NCI-H345 (cell line): ENCODE data around the gene CSHL1.
"Not testable (repeated sequence)": the region's sequence is repeated elsewhere in the genome, so short reads cannot be mapped to it uniquely, and the experiment has no call there.

Experiments used
- DNase-seq: peaks from one replicate; lab custom pipeline; 2025; lab: John Stamatoyannopoulos, UW

Gene CSHL1

GRCh38 chr17:63918789-63919305 is 7.8 kb upstream of the CSHL1 start, which contains the start of gene GH1:
GH1 (minus strand) TSS chr17:63918839; CDS start chr17:63918776, 63 bp downstream.
- not testable (repeated sequence) for DNase-seq

DNA sequence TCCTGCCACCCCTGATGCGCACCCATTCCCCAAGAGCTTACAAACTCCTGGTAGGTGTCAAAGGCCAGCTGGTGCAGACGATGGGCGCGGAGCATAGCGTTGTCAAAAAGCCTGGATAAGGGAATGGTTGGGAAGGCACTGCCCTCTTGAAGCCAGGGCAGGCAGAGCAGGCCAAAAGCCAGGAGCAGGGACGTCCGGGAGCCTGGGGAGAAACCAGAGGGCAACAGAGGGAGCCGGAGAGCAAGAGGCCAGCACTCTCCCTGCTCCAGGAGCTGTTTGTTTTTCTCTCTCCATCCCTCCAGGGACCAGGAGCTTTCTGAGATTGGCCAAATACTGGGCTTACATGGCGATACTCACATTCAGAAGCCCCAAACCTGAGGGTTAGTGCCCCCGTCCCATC is 7.2 kb upstream of the CSHL1 start:
- DNase-seq: no peak

DNA sequence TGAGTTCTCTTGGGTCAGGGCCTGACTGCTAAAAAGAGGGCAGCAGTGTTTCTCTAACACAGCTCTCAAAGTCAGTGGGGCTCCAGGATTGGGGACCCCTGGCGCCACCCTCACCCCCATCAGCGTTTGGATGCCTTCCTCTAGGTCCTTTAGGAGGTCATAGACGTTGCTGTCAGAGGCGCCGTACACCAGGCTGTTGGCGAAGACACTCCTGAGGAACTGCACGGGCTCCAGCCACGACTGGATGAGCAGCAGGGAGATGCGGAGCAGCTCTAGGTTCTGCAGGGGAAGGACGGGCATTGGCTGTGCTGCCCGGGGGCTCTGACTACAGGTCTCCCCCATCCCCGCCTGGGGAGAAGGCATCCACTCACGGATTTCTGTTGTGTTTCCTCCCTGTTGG is 6.6 kb upstream of the CSHL1 start:
- no peak for DNase-seq

GRCh38 chr17:63917206-63917605 is 6.1 kb upstream of the CSHL1 start:
- not testable (repeated sequence) for DNase-seq

DNA sequence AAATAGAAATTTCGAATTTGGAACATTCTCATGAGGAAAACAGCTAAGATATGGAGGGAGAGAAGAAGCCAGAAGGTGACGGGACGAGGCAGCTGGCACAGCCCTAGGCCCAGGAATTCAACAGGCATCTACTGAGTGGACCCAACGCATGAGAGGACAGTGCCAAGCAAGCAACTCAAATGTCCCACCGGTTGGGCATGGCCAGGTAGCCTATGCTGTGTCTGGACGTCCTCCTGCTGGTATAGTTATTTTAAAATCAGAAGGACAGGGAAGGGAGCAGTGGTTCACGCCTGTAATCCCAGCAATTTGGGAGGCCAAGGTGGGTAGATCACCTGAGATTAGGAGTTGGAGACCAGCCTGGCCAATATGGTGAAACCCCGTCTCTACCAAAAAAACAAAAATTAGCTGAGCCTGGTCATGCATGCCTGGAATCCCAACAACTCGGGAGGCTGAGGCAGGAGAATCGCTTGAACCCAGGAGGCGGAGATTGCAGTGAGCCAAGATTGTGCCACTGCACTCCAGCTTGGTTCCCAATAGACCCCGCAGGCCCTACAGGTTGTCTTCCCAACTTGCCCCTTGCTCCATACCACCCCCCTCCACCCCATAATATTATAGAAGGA is 5.6 kb upstream of the CSHL1 start:
- DNase-seq: no peak

GRCh38 chr17:63915753-63916152 is 4.7 kb upstream of the CSHL1 start:
- DNase-seq: not testable (repeated sequence)

DNA sequence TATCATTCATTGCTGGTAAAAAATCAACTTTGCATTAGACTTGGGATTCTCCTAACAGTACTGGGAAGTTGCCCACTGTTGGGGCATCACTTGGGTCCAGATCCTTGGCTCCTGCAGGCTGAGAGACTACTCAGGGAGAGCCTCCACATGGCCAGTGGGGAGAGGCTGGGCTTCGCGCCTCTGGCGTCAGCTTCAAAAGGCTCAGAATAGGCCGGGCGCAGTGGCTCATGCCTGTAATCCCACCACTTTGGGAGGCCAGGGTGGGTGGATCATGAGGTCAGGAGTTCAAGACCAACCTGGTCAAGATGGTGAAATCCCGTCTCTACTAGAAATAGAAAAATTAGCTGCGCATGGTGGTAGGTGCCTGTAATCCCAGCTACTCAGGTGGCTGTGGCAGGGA is 3.4 kb upstream of the CSHL1 start:
- no peak for DNase-seq

GRCh38 chr17:63911657-63912100 is 621 bp upstream of the CSHL1 start:
- DNase-seq: peak; percentile 15

DNA sequence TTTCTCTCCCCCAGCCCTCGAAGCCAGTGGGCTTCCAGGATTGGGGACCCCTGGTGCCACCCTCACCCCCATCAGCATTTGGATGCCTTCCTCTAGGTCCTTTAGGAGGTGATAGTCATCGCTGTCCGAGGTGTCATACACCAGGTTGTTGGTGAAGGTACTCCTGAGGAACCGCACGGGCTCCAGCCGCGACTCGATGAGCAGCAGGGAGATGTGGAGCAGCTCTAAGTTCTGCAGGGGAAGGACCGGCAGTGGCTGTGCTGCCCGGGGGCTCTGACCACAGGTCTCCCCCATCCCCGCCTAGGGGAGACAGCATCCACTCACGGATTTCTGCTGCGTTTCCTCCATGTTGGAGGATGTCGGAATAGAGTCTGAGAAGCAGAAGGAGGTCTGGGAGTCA is 962 bp downstream of the CSHL1 start:
- DNase-seq: no peak

DNA sequence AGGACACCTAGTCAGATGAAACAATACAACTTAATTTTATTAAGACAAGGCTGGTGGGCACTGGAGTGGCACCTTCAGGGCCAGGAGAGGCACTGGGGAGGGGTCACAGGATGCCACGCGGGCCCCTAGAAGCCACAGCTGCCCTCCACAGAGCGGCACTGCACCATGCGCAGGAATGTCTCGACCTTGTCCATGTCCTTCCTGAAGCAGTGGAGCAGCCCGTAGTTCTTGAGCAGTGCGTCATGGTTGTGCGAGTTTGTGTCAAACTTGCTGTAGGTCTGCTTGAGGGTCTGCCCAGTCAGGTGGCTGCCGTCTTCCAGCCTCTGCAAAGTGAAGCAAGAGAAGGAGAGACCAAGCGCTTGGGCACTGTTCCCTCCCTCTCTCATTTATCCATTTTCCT is 1.5 kb downstream of the CSHL1 start:
- not testable (repeated sequence) for DNase-seq

GRCh38 chr17:63907161-63907778 is 3.8 kb downstream of the CSHL1 start:
- not testable (repeated sequence) for DNase-seq

- not testable (repeated sequence) for DNase-seq
These were observed 6.3 kb downstream of the CSHL1 start for GRCh38 chr17:63904796-63905195.

GRCh38 chr17:63903787-63904201 is 7.3 kb downstream of the CSHL1 start:
- DNase-seq: peak; percentile 1

GRCh38 chr17:63901971-63902370 is 9.1 kb downstream of the CSHL1 start:
- not testable (repeated sequence) for DNase-seq

DNA sequence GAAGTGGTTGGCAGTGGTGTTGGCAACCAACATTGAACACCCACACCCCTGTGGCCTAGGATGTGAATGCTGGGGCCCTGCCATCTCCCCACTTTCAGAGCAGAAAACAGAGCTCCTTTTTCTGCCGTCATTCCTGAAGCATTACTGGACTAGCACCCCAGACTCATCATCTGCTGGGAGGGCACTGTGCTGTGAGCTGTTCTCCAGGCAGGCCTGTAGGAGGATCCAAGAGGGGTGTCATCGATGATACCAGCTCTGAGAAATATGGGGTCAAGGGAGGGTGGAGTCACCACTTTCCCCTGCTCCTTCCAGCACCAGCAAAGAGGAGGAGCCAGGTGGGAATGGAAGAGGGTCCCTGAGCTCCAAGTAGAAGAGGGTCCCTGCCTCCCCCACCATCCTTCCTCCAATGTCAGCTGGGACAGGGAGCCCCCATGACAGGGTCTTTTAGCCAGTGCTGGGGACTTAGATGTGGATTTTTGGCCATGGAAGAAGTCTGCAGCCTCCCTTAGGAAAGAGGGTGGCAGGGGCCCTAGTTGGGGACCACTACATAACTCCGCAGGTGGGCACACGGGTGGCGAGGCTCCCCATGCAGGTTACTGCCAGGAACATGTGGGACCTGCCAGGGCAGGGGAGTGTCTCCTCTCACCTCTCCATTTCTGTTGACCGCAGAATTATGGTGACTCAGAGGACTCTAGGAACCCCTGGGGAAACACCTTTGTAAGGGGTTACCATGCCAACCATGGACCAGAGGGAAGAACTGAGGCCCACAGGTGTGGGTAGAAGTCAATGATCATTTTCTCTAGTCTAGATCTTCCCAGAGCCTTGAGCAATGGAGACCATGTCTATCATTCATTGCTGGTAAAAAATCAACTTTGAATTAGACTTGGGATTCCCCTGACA is 11.9 kb downstream of the CSHL1 start:
- not testable (repeated sequence) for DNase-seq

DNA sequence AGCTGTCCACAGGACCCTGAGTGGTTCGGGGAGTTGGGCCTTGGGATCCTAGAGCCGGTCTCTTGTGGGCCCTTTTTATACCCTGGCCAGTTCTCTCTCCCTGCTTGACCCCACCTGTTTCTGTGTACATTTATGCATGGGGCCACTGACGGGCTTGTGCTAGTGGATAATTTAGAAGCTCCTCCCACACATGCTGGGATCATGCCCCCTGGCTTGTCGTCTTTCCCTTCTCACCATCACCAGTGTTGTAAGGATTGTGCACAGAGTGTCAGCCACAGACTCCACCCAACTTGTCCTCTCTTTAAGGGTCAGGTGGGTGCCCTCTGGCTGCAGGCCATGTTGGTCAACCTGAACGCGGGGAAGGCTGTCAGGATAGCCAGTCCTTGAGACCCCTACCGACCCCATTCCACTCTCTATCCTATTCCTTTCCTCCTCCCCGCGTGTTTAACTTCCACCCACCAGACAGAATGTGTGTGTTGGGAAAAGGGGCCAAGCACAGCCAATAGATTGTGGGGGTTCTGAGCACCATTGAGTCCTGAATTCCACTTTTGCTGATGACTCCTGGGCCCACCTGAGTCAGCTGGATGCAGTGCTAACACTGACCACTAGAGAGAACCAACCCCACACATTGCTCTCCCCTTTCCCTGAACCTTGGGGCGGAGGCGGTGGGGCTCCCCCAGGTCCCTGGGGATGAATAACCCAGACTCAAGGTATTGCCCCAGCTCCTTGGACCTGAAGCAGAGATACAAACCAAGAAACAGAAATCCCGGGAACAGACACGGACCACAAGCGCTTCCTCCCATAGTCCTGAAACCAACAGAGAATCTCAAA is 14.3 kb downstream of the CSHL1 start, which contains the start of gene CSH1:
TSS of gene CSH1 (minus strand) at position 51 of the 831 bp plus-strand sequence. CDS start 63 bp downstream, outside the sequence.
- DNase-seq: not testable (repeated sequence)

GRCh38 chr17:63894821-63895220 is 16.2 kb downstream of the CSHL1 start:
- DNase-seq: not testable (repeated sequence)

DNA sequence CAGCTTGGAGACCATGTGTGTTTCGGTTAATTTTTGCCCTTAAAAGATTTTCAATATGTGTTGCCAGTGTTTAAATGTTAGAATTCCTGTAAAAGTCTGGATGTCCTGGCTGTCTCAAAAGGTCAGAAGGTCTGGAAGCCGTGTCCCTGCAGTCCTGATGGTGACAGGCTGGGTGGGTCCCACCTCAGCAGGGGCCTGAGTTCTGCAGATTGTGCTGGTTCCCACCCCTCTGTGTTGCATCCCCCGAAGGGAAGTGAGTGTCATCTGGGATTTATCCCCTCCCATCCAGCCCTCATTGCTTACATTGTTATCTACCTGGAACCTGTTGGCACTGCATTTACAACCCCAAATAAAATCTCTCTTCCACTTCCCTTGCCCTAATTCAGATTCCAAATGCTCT is 17.0 kb downstream of the CSHL1 start:
- DNase-seq: not testable (repeated sequence)

DNA sequence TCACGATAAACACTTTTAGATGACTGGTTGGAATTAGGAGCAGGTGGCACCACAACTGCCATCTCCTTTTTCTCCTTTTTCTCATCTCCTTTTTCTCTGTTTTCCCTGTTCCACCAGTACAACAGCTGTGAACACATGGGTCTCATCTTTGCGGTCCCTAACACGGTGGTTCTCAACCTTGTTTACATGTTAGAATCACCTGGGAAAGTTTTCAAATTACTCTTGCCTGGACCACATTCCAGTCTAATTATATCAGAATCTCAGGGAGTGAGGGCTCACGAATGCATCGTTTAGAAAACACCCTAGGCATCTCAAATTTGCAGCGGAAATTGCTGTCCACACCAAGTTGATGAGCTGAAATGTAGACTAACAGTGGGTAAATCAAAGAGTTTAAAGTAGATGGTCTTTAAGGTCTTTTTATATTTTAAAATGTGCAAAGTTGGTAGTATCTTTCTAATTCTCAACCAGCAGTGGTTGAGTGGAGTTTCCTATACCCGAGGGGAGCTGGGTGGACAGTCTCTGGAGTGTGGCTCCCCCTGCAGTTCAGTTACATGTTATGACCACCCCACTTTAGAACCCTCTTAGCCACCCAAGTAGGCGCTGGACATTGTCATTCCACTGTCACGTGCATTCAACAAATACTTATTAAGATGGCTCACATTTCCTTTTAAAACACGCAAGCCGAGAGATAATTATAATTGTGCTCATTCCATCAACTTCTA is 18.6 kb downstream of the CSHL1 start:
- not testable (repeated sequence) for DNase-seq

GRCh38 chr17:63889026-63889848 is 21.8 kb downstream of the CSHL1 start:
- peak; percentile 8 for DNase-seq
